ENCODE results near the gene C3orf20. TPM values are rescaled to one million over a fixed set of nuclear protein-coding genes. Genes with fewer than 3 reads are reported as not detected.

C3orf20 gene
- total RNA-seq, 2 experiments from 2014 or later: 0.08 TPM; not detected in 1

Other genes starting within 250 kb of the C3orf20 start
- gene GRIP2, start 134.8 kb upstream of the C3orf20 start, total RNA-seq: not detected
- 10 to 100 TPM; 12.6 to 15.3 TPM for gene CCDC174, start 23.4 kb upstream of the C3orf20 start, total RNA-seq
- gene FGD5, start 143.8 kb downstream of the C3orf20 start, total RNA-seq: not detected